GM19328 (cell line): Measurements from ENCODE around the gene SNRPD1.
"Not testable (repeated sequence)": the region's sequence is repeated elsewhere in the genome, so short reads cannot be mapped to it uniquely, and the experiment has no call there.

Experiments
- ATAC-seq: cut with Tn5 transposase; IDR thresholded peaks from one replicate; pipeline ENCODE4 v1.9.1; 2021; ENCODE audit warnings: mild to moderate bottlenecking, moderate library complexity; ENCODE audit not compliant: unreplicated experiment

The SNRPD1 gene

GRCh38 chr18:21612125-21613039, at the start of gene SNRPD1:
TSS of gene SNRPD1 (plus strand) at chr18:21612314. CDS start at chr18:21612430, 116 bp downstream.
- ATAC-seq, result peak; percentile 98

- no peak for ATAC-seq
Observed at GRCh38 chr18:21571772-21572171, 40.3 kb upstream of the SNRPD1 start.

GRCh38 chr18:21575656-21576055, 36.5 kb upstream of the SNRPD1 start:
- ATAC-seq, result no peak

GRCh38 chr18:21584391-21584790, 27.7 kb upstream of the SNRPD1 start:
- no peak for ATAC-seq

- not testable (repeated sequence) for ATAC-seq
Observed at GRCh38 chr18:21592361-21592760, 19.8 kb upstream of the SNRPD1 start.

GRCh38 chr18:21593540-21594257, 18.4 kb upstream of the SNRPD1 start:
- ATAC-seq, result no peak

GRCh38 chr18:21597620-21598019, 14.5 kb upstream of the SNRPD1 start:
- ATAC-seq, result no peak

- no peak for ATAC-seq
Observed at GRCh38 chr18:21598726-21599584, 13.2 kb upstream of the SNRPD1 start.

GRCh38 chr18:21599585-21600525, 12.3 kb upstream of the SNRPD1 start:
- ATAC-seq, result peak; percentile 40

- ATAC-seq, result peak; percentile 79
Observed at GRCh38 chr18:21600526-21601410, 11.3 kb upstream of the SNRPD1 start, which contains the start of gene ESCO1. TSS of gene ESCO1 (minus strand) at chr18:21600704. CDS start at chr18:21574843, 25,861 bp downstream.

- ATAC-seq, result no peak
Observed at GRCh38 chr18:21602299-21602587, 9.9 kb upstream of the SNRPD1 start.

GRCh38 chr18:21604671-21605070, 7.4 kb upstream of the SNRPD1 start:
- ATAC-seq, result no peak

- no peak for ATAC-seq
Observed at GRCh38 chr18:21605213-21605612, 6.9 kb upstream of the SNRPD1 start.

GRCh38 chr18:21611401-21612124, 551 bp upstream of the SNRPD1 start:
- not testable (repeated sequence) for ATAC-seq

GRCh38 chr18:21621640-21622039, 9.5 kb downstream of the SNRPD1 start:
- ATAC-seq, result not testable (repeated sequence)

GRCh38 chr18:21629089-21629832, 17.1 kb downstream of the SNRPD1 start:
- ATAC-seq, result peak; percentile 93

GRCh38 chr18:21632393-21632792, 20.3 kb downstream of the SNRPD1 start:
- ATAC-seq, result no peak
